NCI-H1417 (cell line): ENCODE results near the gene PUM1.
A peak's percentile ranks its signal among the peaks of the same experiment; 100 is the strongest.
"Not testable (repeated sequence)": the region's sequence is repeated elsewhere in the genome, so short reads cannot be mapped to it uniquely, and the experiment has no call there.

ENCODE experiments used
- DNase-seq, 3 experiments: peaks; one replicate each; lab custom pipeline; 2025; lab: John Stamatoyannopoulos, UW

PUM1 gene

GRCh38 chr1:31064718-31065309 lies 703 bp downstream of the PUM1 start:
- DNase-seq: peak in 1 of 3 experiments; percentile 84

- DNase-seq: no peak
Observed at GRCh38 chr1:31064111-31064717, 1.3 kb downstream of the PUM1 start.

- peak in 1 of 3 experiments; percentile 49 for DNase-seq
Observed at GRCh38 chr1:31063631-31064030, 1.9 kb downstream of the PUM1 start.

GRCh38 chr1:31062867-31063380 lies 2.6 kb downstream of the PUM1 start:
- DNase-seq: peak in 1 of 3 experiments; percentile 50

- DNase-seq: peak in 2 of 3 experiments; percentile 50 to 87
Observed at GRCh38 chr1:31062162-31062866, 3.2 kb downstream of the PUM1 start.

- DNase-seq: no peak
Observed at GRCh38 chr1:31058012-31058411, 7.5 kb downstream of the PUM1 start.

GRCh38 chr1:31055953-31056352 lies 9.6 kb downstream of the PUM1 start:
- DNase-seq: no peak

GRCh38 chr1:31055501-31055900 lies 10.0 kb downstream of the PUM1 start:
- DNase-seq: no peak

GRCh38 chr1:31054958-31055481 lies 10.5 kb downstream of the PUM1 start:
- DNase-seq: peak in 1 of 3 experiments; percentile 6

- no peak for DNase-seq
Observed at GRCh38 chr1:31054349-31054748, 11.2 kb downstream of the PUM1 start.

- not testable (repeated sequence) for DNase-seq
Observed at GRCh38 chr1:31052613-31053012, 12.9 kb downstream of the PUM1 start.

- no peak for DNase-seq
Observed at GRCh38 chr1:31051611-31052010, 13.9 kb downstream of the PUM1 start.

GRCh38 chr1:31047507-31047906 lies 18.0 kb downstream of the PUM1 start:
- not testable (repeated sequence) for DNase-seq

GRCh38 chr1:31043631-31044030 lies 21.9 kb downstream of the PUM1 start:
- peak in 2 of 3 experiments; percentile 31 to 77 for DNase-seq

- DNase-seq: no peak
Observed at GRCh38 chr1:31042656-31043055, 22.9 kb downstream of the PUM1 start.

- DNase-seq: no peak
Observed at GRCh38 chr1:31041529-31041928, 24.0 kb downstream of the PUM1 start.

- DNase-seq: peak in 1 of 3 experiments; percentile 8
Observed at GRCh38 chr1:31040038-31040437, 25.5 kb downstream of the PUM1 start.

GRCh38 chr1:31038935-31039334 lies 26.6 kb downstream of the PUM1 start:
- DNase-seq: not testable (repeated sequence)

- no peak for DNase-seq
Observed at GRCh38 chr1:31038360-31038759, 27.2 kb downstream of the PUM1 start.

GRCh38 chr1:31036749-31037500 lies 28.6 kb downstream of the PUM1 start:
- DNase-seq: no peak

- DNase-seq: no peak
Observed at GRCh38 chr1:31033598-31033997, 31.9 kb downstream of the PUM1 start.

- DNase-seq: no peak
Observed at GRCh38 chr1:31032266-31032665, 33.3 kb downstream of the PUM1 start.
